LNCaP clone FGC (cell line): ENCODE results near the gene ROR1.

Experiments
- DNase-seq: peaks from one replicate; pipeline ENCODE4 v3.0.0-alpha.2; 2011; ENCODE audit warnings: low read depth
- H3K4me3 ChIP-seq: 2 replicates; pipeline ENCODE4 v1.5.1; 2011; ENCODE audit warnings: mild to moderate bottlenecking, low read depth, low read length, control low read depth
- CTCF ChIP-seq: IDR thresholded peaks from 2 replicates; pipeline ENCODE4 v1.5.1; 2012; ENCODE audit warnings: mild to moderate bottlenecking; ENCODE audit not compliant: control insufficient read depth, insufficient read depth; ENCODE audit errors: extremely low read depth

Gene ROR1

GRCh38 chr1:63936276-63936675 lies 162.5 kb downstream of the ROR1 start:
- no peak for DNase-seq
- no peak overlapping the region for H3K4me3 ChIP-seq
- TF ChIP-seq CTCF: no peak

- DNase-seq: no peak
- no peak for TF ChIP-seq CTCF
- H3K4me3 ChIP-seq: no peak overlapping the region
These were observed 163.0 kb downstream of the ROR1 start for GRCh38 chr1:63936801-63937200.

GRCh38 chr1:63937461-63938022 lies 163.7 kb downstream of the ROR1 start:
- no peak overlapping the region for H3K4me3 ChIP-seq
- TF ChIP-seq CTCF: no peak
- DNase-seq: no peak

- no peak for DNase-seq
- no peak for TF ChIP-seq CTCF
- H3K4me3 ChIP-seq: no peak overlapping the region
These were observed 166.6 kb downstream of the ROR1 start for GRCh38 chr1:63940440-63940839.

- DNase-seq: no peak
- no peak for TF ChIP-seq CTCF
- no peak overlapping the region for H3K4me3 ChIP-seq
These were observed 169.6 kb downstream of the ROR1 start for GRCh38 chr1:63943393-63943792.

GRCh38 chr1:63945943-63946342 lies 172.1 kb downstream of the ROR1 start:
- no peak for DNase-seq
- TF ChIP-seq CTCF: no peak
- no peak overlapping the region for H3K4me3 ChIP-seq

GRCh38 chr1:63946866-63947491 lies 173.2 kb downstream of the ROR1 start:
- no peak overlapping the region for H3K4me3 ChIP-seq
- DNase-seq: no peak
- TF ChIP-seq CTCF: no peak
